ENCODE measurements around the gene ATXN1. TPM values are rescaled to one million over a fixed set of nuclear protein-coding genes. Genes with fewer than 3 reads are reported as not detected.

Gene ATXN1
- polyA plus RNA-seq, 2 of the 4 experiments (the other 2 are of a cell fraction) = 2.9 to 8.3 TPM

- Histone ChIP-seq H3K4me2 (no peak overlapping the region), H3K27ac (no peak overlapping the region), H3K4me3 (no peak overlapping the region), H3K4me1 (no peaks in the 10 kb centered on the region), H3K9me3 (peaks cover 4% of the 10 kb centered on the region; the same call in 1 of the 3 replicates)
- no peak for TF ChIP-seq RARB (CRISPR knock-in tag; IDR thresholded peaks at IDR 0.05)
- TF ChIP-seq EHMT2 (IDR thresholded peaks at IDR 0.05; ENCODE audit: low read depth) = no peak
- FAIRE-seq (no peak), DNase-seq (ENCODE audit: low read depth in 1 of 2, low spot score in 1 of 2) (no peak), ATAC-seq (no peak)
- 100% methylated on average over 1 of the region's 1 CpG for WGBS (ENCODE audit: missing lambda C conversion rate)
- ChIA-PET POLR2A (no interaction called here), CTCF (no interaction called here)
These were observed 101.1 kb downstream of the ATXN1 start for GRCh38 chr6:16660157-16660497.

- Histone ChIP-seq H3K4me2 (no peak overlapping the region), H3K27ac (no peak overlapping the region), H3K4me3 (no peak overlapping the region), H3K4me1 (no peaks in the 10 kb centered on the region), H3K9me3 (peaks cover 4% of the 10 kb centered on the region; the same call in 1 of the 3 replicates)
- ATAC-seq (no peak), DNase-seq (ENCODE audit: low read depth in 1 of 2, low spot score in 1 of 2) (no peak), FAIRE-seq (no peak)
- TF ChIP-seq REST (IDR thresholded peaks at IDR 0.05) (no peak), SMC3 (IDR thresholded peaks at IDR 0.05) (no peak), ESRRA (IDR thresholded peaks at IDR 0.05; ENCODE audit: borderline replicate concordance, low read length) (no peak), MYC (IDR thresholded peaks at IDR 0.05; ENCODE audit: borderline replicate concordance, low read length) (no peak), JUN (IDR thresholded peaks at IDR 0.05) (no peak), KDM5A (IDR thresholded peaks at IDR 0.05) (no peak), HMGXB4 (CRISPR knock-in tag; IDR thresholded peaks at IDR 0.05; ENCODE audit: borderline replicate concordance) (no peak), RCOR1 (IDR thresholded peaks at IDR 0.05; ENCODE audit: low read depth, low read length) (no peak), ZFP36 (IDR thresholded peaks at IDR 0.05; ENCODE audit: borderline replicate concordance, partially characterized antibody) (no peak)
- 83% methylated on average over 6 of the region's 6 CpGs for WGBS (ENCODE audit: missing lambda C conversion rate)
- ChIA-PET POLR2A (no interaction called here), CTCF (no interaction called here)
These were observed 101.6 kb downstream of the ATXN1 start for GRCh38 chr6:16659466-16660156.

- TF ChIP-seq BHLHE40 (IDR thresholded peaks at IDR 0.05; ENCODE audit: low read depth, low read length) (no peak), CBX8 (IDR thresholded peaks at IDR 0.05) (no peak), FOSB (CRISPR knock-in tag; IDR thresholded peaks at IDR 0.05) (no peak), EHMT2 (IDR thresholded peaks at IDR 0.05; ENCODE audit: low read depth) (no peak), HOXB13 (CRISPR knock-in tag; IDR thresholded peaks at IDR 0.05; ENCODE audit: low read depth) (no peak), PBX3 (IDR thresholded peaks at IDR 0.05) (no peak), SREBF2 (IDR thresholded peaks at IDR 0.05) (no peak), ELK1 (IDR thresholded peaks at IDR 0.05; ENCODE audit: low read depth, low read length) (no peak), NR3C1 (IDR thresholded peaks at IDR 0.05) (no peak), ZFP36 (IDR thresholded peaks at IDR 0.05; ENCODE audit: borderline replicate concordance, partially characterized antibody) (no peak)
- Histone ChIP-seq H3K9me3 (peaks cover 4% of the 10 kb centered on the region; the same call in 1 of the 3 replicates), H3K27ac (no peak overlapping the region), H3K4me1 (no peaks in the 10 kb centered on the region), H3K4me3 (no peak overlapping the region), H3K4me2 (no peak overlapping the region)
- ATAC-seq = no peak
- CTCF ChIA-PET = interaction anchor here (0.7 to 1.4 kb wide), 3 partner anchors 22 to 930 kb away, joined by 3 to 5 read pairs (median 3); no protein-coding TSS in a partner anchor
- WGBS (ENCODE audit: missing lambda C conversion rate) = 80% methylated on average over 5 of the region's 5 CpGs
- FAIRE-seq = no peak
- POLR2A ChIA-PET = no interaction called here
- no peak for DNase-seq (ENCODE audit: low read depth in 1 of 2, low spot score in 1 of 2)
These were observed 102.8 kb downstream of the ATXN1 start for GRCh38 chr6:16658348-16659034.
